ENCODE results near the gene SLF2. TPM values are rescaled to one million over a fixed set of nuclear protein-coding genes. Genes with fewer than 3 reads are reported as not detected.

The SLF2 gene
- total and polyA plus RNA-seq, 10 donors: 11.5 to 90.9 (median 46.8) TPM

- 82 to 95% (median 90%) methylated on average over 20 to 33 of the region's 33 CpGs for WGBS, 5 donors
- peak overlapping the region in 4 of 8 donors; percentile 31 to 51 (median 37) for H3K27ac ChIP-seq
- intact Hi-C loops (cut with DNase I; ENCODE audit: low total_unique reads): no loop called here
- no peak for TF ChIP-seq POLR2A (IDR thresholded peaks at IDR 0.05)
- TF ChIP-seq CTCF (IDR thresholded peaks at IDR 0.05 in 8 of 11, conservative IDR thresholded peaks at IDR 0.05 in 3 of 11): no peak
- TF ChIP-seq POLR2AphosphoS5 (IDR thresholded peaks at IDR 0.05): peak in 1 of 3 donors; percentile 62
- peak; percentile 75 for DNase-seq
- H3K9me3 ChIP-seq: no peaks in the 10 kb centered on the region
- no peaks in the 10 kb centered on the region for H3K27me3 ChIP-seq (replicated peaks in 1 of 7)
- H3K4me1 ChIP-seq: peaks cover 0 to 67% (median 19%) of the 10 kb centered on the region in 6 donors
- H3K4me3 ChIP-seq: no peak overlapping the region
- H3K36me3 ChIP-seq: peaks cover 0 to 54% (median 31%) of the 10 kb centered on the region in 6 donors
Measured at GRCh38 chr10:101006593-101007098, 93.9 kb downstream of the SLF2 start.

- H3K27ac ChIP-seq: peak overlapping the region in 5 of 8 donors; percentile 31 to 51 (median 38)
- no peaks in the 10 kb centered on the region for H3K27me3 ChIP-seq (replicated peaks in 1 of 7)
- H3K4me3 ChIP-seq: no peak overlapping the region
- no peak for DNase-seq
- peaks cover 0 to 54% (median 31%) of the 10 kb centered on the region in 6 donors for H3K36me3 ChIP-seq
- intact Hi-C loops (cut with DNase I; ENCODE audit: low total_unique reads): no loop called here
- 48 to 83% (median 67%) methylated on average over 8 to 11 of the region's 11 CpGs for WGBS, 5 donors
- H3K4me1 ChIP-seq: peaks cover 0 to 65% (median 16%) of the 10 kb centered on the region in 6 donors
- TF ChIP-seq CTCF (IDR thresholded peaks at IDR 0.05 in 8 of 11, conservative IDR thresholded peaks at IDR 0.05 in 3 of 11) (no peak), POLR2A (IDR thresholded peaks at IDR 0.05) (no peak), POLR2AphosphoS5 (IDR thresholded peaks at IDR 0.05) (no peak)
- no peaks in the 10 kb centered on the region for H3K9me3 ChIP-seq
Measured at GRCh38 chr10:101007099-101007711, 94.4 kb downstream of the SLF2 start.

- H3K27ac ChIP-seq: peak overlapping the region in 5 of 8 donors; percentile 31 to 51 (median 45)
- peaks cover 0 to 44% (median 30%) of the 10 kb centered on the region in 6 donors for H3K36me3 ChIP-seq
- TF ChIP-seq CTCF (IDR thresholded peaks at IDR 0.05 in 8 of 11, conservative IDR thresholded peaks at IDR 0.05 in 3 of 11) (no peak), POLR2AphosphoS5 (IDR thresholded peaks at IDR 0.05) (peak in 1 of 3 donors; percentile 17)
- no peak overlapping the region for H3K4me3 ChIP-seq
- H3K4me1 ChIP-seq: peaks cover 6 to 65% (median 19%) of the 10 kb centered on the region in 6 donors
- DNase-seq: no peak
- H3K9me3 ChIP-seq: no peaks in the 10 kb centered on the region
- H3K27me3 ChIP-seq (replicated peaks in 1 of 7): no peaks in the 10 kb centered on the region
- intact Hi-C loops (cut with DNase I; ENCODE audit: low total_unique reads): no loop called here
- WGBS, 5 donors: 62 to 81% (median 69%) methylated on average over 8 to 13 of the region's 13 CpGs
Measured at GRCh38 chr10:101007915-101008822, 95.4 kb downstream of the SLF2 start.
